GM21515 (cell line): ENCODE measurements around the gene FHIP1B.

Experiments used
- ATAC-seq: cut with Tn5 transposase; IDR thresholded peaks from one replicate; pipeline ENCODE4 v1.9.1; 2021; ENCODE audit not compliant: unreplicated experiment

Gene FHIP1B

DNA sequence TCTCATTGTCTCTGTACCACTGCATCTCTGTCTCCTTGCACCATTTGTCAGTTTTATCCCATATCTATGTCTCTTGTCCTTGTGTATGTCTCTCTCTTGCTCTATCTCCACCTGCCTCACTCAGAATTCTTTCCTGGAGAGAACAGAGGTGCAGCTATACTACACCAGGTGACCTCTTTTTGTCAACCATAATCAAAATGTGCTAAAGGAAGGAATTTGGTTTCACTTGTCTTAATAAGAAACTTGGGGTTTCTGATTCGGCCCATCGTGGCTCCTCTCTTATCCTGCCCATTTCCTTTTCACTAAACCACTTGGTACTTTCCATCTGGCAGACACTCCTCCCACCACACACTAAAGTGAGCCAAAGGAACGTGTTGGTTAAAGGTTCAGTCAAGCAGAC is 31.1 kb downstream of the FHIP1B start:
- peak; percentile 66 for ATAC-seq

DNA sequence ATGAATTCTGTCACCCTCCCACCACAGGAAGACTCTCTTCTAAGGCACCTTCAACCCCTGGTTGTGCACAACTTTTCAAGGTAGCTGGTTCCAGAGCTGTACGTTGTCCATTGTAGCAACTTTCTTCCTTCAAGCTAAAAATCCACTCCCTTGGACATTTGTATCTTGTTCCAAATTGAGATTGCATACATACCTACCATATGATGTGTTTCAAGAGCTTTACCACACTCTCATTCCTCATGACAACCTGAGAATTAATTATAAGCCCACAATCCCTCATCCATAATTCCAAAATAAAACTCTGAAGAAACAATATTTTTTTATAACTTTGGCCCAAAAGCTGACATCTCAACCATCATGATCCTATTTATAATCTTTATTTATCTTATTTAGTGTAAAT is 32.4 kb downstream of the FHIP1B start:
- ATAC-seq = no peak

DNA sequence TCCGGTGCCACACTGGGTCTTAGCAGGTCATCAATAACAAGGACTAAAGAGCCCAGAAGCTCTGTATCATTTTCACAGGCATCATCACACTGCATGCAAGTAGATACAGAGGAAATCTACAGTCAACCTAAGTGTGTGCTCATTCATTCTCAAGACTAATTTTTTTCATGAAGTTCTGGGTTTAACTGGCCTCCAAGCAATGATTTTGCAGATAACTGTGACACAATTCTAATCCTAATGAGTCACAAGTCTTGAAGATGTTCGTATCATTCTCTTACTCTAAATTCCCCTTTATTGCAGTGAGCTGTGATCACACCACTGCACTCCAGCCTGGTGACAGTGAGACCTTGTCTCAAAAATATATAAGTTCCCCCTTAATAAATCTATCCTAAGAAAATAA is 33.0 kb downstream of the FHIP1B start:
- no peak for ATAC-seq

DNA sequence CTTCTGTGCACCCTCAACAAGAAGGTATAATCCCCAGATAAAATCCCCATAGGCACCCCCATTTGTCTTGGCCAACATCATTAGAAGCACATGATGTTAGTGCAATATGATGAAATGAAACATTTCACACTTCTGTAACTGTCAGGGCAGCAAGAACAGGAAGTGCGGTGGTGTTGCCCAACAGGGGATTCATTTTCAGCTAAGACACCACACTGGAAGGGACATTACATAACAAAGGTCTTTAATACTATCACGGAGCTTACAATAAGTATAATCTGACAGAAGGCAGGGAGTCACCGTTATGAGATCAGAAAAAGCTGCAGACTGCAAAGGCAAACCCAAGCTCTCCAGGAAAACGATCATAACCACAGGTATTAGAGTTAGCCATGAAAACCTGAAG is 33.5 kb downstream of the FHIP1B start:
- ATAC-seq = no peak

DNA sequence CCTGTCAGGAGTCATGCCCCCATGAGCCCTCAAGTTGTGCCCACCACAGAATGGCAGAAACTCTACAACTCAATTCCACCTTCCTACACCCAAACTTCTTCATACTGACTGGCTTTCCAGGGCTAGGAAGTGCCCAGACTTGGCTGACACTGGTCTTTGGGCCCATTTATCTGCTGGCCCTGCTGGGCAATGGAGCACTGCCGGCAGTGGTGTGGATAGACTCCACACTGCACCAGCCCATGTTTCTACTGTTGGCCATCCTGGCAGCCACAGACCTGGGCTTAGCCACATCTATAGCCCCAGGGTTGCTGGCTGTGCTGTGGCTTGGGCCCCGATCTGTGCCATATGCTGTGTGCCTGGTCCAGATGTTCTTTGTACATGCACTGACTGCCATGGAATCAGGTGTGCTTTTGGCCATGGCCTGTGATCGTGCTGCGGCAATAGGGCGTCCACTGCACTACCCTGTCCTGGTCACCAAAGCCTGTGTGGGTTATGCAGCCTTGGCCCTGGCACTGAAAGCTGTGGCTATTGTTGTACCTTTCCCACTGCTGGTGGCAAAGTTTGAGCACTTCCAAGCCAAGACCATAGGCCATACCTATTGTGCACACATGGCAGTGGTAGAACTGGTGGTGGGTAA is 35.1 kb downstream of the FHIP1B start, which contains the start of gene OR52W1:
OR52W1 (plus strand) TSS at position 51 of the 637 bp plus-strand sequence; CDS start at position 51, 0 bp downstream.
- ATAC-seq = no peak

DNA sequence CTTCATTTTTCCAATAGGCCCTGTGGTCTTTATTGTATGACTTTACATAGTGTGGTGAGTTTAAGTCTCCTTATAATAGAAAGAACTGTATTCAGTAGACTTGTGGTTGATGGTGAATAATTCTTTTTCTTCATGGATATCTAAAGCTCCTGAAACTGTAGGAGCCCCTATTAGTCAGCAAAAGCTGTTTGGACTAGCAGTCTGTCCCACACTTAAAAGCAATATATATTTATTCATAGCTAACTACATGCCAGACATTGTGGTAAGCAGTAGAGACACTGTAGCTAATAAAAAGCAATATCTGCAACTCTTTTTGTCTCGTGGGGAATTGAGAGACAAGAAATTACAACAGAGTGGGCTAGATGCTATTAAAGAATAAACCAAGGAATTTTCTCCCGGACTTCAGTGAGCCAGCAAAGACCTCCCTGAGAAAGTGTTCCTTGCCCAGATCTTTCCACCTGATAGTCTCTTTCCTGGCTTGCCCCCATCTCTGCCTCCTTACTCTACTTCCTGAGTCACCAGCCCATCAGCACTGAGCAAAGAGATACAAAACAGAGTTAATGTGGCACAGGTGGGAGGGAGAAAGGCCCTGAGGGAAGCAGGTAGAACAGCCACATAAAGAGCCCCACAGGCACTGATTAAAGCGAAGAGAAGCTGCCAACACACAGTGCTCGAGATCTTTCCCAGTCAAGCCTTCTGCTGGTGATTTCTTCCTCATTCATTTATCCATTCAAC is 36.8 kb downstream of the FHIP1B start:
- ATAC-seq = no peak

DNA sequence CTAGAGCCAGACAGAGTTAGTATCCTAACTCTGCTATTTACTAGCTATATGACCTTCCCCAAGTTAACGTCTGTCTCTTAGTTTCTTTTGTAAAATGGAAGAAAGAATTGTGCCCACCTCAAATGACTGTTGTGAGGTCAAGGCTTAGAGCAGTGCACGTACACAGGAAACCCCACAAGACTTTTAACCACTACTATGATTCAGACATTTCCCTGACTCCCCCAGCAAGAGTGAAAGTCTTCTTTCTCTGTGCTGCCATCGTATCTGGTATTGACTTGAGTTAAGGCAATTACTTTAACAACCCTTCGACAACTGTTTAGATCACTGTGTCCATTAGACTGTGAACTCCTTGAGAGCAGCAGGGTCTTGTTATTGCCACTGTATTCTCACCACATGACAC is 38.0 kb downstream of the FHIP1B start:
- ATAC-seq = no peak

DNA sequence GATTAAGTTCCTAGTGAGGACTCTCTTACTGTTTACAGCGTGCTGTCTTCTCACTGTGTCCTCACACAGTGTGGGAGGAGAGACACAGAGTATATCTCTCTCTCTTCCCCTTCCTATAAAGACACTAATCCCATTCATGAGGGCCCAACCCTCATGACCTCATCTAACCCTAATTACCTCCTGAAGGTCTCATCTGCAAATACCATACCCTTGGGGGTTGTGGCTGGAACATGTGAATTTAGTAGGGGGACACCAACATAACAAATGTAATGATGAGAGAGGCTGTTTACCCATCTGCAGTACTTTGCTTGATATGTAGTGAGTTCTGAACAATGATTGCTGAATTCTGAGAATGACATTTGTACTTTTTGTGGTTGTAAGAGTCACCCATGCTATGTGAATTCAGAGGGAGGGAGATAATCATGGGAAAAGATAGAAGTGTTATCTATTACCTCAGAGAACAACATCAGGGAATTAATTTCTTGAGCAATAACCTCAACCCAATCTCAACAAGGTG is 40.3 kb downstream of the FHIP1B start:
- no peak for ATAC-seq

DNA sequence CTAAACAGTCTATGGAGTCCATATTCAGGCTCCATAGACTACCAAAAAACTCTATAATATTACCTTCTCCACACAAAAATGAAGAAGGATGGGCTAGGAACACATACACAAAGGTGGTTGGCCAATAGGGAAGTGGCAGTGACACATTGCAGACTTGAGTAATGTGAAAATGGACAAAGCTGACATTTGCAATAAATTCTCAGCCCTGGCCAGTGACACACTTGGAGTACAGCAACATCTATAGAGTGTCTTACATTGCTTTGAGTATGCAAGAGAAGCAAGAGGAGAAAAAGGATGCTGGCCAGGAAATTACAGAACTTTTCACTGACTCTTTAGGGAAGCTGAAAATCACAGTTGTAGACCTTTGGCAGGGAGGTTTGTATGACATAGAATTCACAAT is 42.7 kb downstream of the FHIP1B start:
- no peak for ATAC-seq

DNA sequence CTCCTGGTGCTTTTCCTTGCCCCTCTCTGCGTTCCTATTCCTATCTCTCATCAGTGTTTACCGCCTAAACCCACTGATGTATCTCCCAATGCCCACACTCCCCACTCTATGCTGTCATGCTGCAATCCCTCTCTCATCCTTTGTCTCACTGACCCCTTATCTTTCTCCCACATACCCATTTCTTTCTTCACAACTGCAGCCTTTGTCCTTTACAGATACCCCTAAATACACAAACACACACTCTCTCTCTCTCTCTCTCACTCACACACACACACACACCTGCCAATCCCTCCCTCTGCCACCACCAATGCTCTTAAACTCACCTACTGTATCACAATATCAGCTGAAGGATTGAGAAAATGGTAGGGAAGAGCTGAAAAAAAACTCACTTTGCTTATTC is 59.0 kb downstream of the FHIP1B start:
- ATAC-seq = no peak

DNA sequence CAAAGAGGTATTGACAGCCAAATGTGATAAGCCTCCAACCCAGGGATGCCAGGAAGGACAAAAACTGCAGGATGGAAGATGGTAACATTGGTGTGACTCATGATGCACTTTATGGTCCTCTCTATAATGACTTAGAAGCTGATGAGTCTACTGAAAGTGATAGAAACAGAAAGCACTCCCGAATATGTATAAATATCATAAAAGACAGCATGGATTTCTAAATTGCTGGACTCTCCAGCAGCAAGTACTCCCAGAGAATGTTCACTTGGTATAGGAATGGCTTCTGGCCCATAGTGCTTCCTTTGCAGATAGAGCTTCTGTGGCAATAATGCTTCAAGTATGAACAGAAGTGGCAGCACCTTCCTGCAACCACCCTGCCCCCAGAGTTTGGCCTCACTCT is 64.2 kb downstream of the FHIP1B start, which contains the start of gene OR52B2:
OR52B2 (minus strand) TSS at position 101 of the 400 bp plus-strand sequence; CDS start at position 101, 0 bp downstream.
- no peak for ATAC-seq
